Natural killer cell (primary cell): Measurements from ENCODE around the gene RAB11FIP5. TPM values are rescaled to one million over a fixed set of nuclear protein-coding genes. Genes with fewer than 3 reads are reported as not detected.

Experiments used
- ATAC-seq, 3 donors: fragments of 150-1000 bp in 2 of 3; fragments of 200-7000 bp in 1 of 3; cut with Tn5 transposase; 1 replicate in 1 of 3; 2 replicates in 2 of 3; pipeline ENCODE4 v1.10.0; 2021; ENCODE audit warnings: mild to moderate bottlenecking in 2 of 3, moderate library complexity in 2 of 3
- DNase-seq, 2 donors: peaks; one replicate each; pipeline versions ENCODE4 v3.0.0 to v3.0.0-alpha.2; 2013 to 2021; ENCODE audit warnings: mixed read lengths in 1 of 2
- H3K27ac ChIP-seq: one replicate; pipeline ENCODE4 v1.5.1; 2013; ENCODE audit warnings: mild to moderate bottlenecking, low read length
- H3K27me3 ChIP-seq: one replicate; pipeline ENCODE4 v1.6.1; 2013; ENCODE audit warnings: low read length; ENCODE audit not compliant: control insufficient read depth, insufficient read depth
- H3K36me3 ChIP-seq: one replicate; pipeline ENCODE4 v1.6.1; 2013; ENCODE audit warnings: low read length; ENCODE audit not compliant: control insufficient read depth, insufficient read depth
- H3K4me1 ChIP-seq: one replicate; pipeline ENCODE4 v1.6.1; 2013; ENCODE audit warnings: low read length; ENCODE audit not compliant: control insufficient read depth, insufficient read depth
- H3K4me3 ChIP-seq: one replicate; pipeline ENCODE4 v1.5.1; 2013; ENCODE audit warnings: low read length
- H3K9me3 ChIP-seq: one replicate; pipeline ENCODE4 v1.6.1; 2013; ENCODE audit warnings: low read length; ENCODE audit not compliant: control insufficient read depth, insufficient read depth
- H3K27ac Mint-ChIP-seq, 2 donors: one replicate each; pipeline ENCODE4 v1.8.0; 2022; ENCODE audit warnings: mild to moderate bottlenecking in 2 of 2, mixed read lengths in 2 of 2, moderate library complexity in 1 of 2
- H3K27me3 Mint-ChIP-seq, 2 donors: one replicate each; pipeline ENCODE4 v1.8.0; 2022; ENCODE audit warnings: low read depth in 2 of 2, mixed read lengths in 2 of 2
- H3K36me3 Mint-ChIP-seq: one replicate; pipeline ENCODE4 v1.8.0; 2022; ENCODE audit warnings: mixed read lengths
- H3K4me1 Mint-ChIP-seq, 2 donors: one replicate each; pipeline ENCODE4 v1.8.0; 2022; ENCODE audit warnings: mixed read lengths in 2 of 2
- H3K4me3 Mint-ChIP-seq: one replicate; pipeline ENCODE4 v1.8.0; 2022; ENCODE audit warnings: mild to moderate bottlenecking, moderate library complexity, mixed read lengths
- H3K9me3 Mint-ChIP-seq, 2 donors: one replicate each; pipeline ENCODE4 v1.8.0; 2022; ENCODE audit warnings: mixed read lengths in 2 of 2
- CTCF ChIP-seq: fragments of 200-600 bp; IDR thresholded peaks from one replicate; pipeline ENCODE4 v1.8.0; 2022; ENCODE audit warnings: antibody characterized with exemption
- WGBS: methylation state at CpG from one replicate; pipeline ENCODE4 v1.1.7; 2013; ENCODE audit warnings: missing lambda C conversion rate; ENCODE audit not compliant: insufficient coverage; 5-methylcytosine and 5-hydroxymethylcytosine counted together
- intact Hi-C: fragments of 100-400 bp; cut with micrococcal nuclease; formaldehyde crosslinking; loops from one replicate; pipeline ENCODE4 v1.14.2; 2022
- total RNA-seq, 4 donors: library from RNA; stranded (reverse); fragments of 120-200 nt in 1 of 4; gene quantifications; one replicate each; pipeline versions ENCODE4 v1.2.3 to v1.2.4, GENCODE V29; 2013 to 2022

The RAB11FIP5 gene
- total RNA-seq, 3 donors from 2014 or later (not counting 1 experiment from before 2014, with no cell fraction given) = 4.9 to 15.9 (median 11.2) TPM

GRCh38 chr2:73071360-73072128 lies 41.2 kb downstream of the RAB11FIP5 start, which contains the start of gene SFXN5:
TSS of gene SFXN5 (minus strand) at chr2:73071712. CDS start at chr2:73071705, 7 bp downstream.
- Histone ChIP-seq H3K9me3 (no peaks in the 10 kb centered on the region), H3K4me3 (peak within 1 kb of the TSS; percentile 98), H3K4me1 (peaks cover 16% of the 10 kb centered on the region), H3K27ac (peak within 1 kb of the TSS; percentile 95), H3K27me3 (no peaks in the 10 kb centered on the region), H3K36me3 (no peaks in the 10 kb centered on the region)
- peak within 1 kb of the TSS; percentile 93 for H3K4me3 Mint-ChIP-seq
- DNase-seq = peak; percentile 95 to 99
- peak within 1 kb of the TSS; percentile 91 to 92 for H3K27ac Mint-ChIP-seq
- H3K4me1 Mint-ChIP-seq = peaks cover 38 to 40% of the 10 kb centered on the region in 2 donors
- no peaks in the 10 kb centered on the region for H3K9me3 Mint-ChIP-seq
- intact Hi-C loops = loop anchor here (1.0 to 5.0 kb wide), 3 partner anchors 41 to 163 kb away; partner anchors contain the start of genes CCT7 and RAB11FIP5
- no peak for TF ChIP-seq CTCF
- 1% methylated on average over 67 of the region's 67 CpGs for WGBS
- ATAC-seq = peak; percentile 86 to 94 (median 89)
- no peaks in the 10 kb centered on the region for H3K36me3 Mint-ChIP-seq
- no peaks in the 10 kb centered on the region for H3K27me3 Mint-ChIP-seq

GRCh38 chr2:73070643-73071359 lies 41.9 kb downstream of the RAB11FIP5 start:
- Histone ChIP-seq H3K36me3 (no peaks in the 10 kb centered on the region), H3K27me3 (no peaks in the 10 kb centered on the region), H3K27ac (peak overlapping the region; percentile 95), H3K9me3 (no peaks in the 10 kb centered on the region), H3K4me3 (peak overlapping the region; percentile 98), H3K4me1 (peaks cover 16% of the 10 kb centered on the region)
- intact Hi-C loops = loop anchor here (1.0 to 5.0 kb wide), 3 partner anchors 42 to 164 kb away; partner anchors contain the start of genes CCT7 and RAB11FIP5
- Mint-ChIP-seq H3K9me3 (no peaks in the 10 kb centered on the region), H3K27me3 (no peaks in the 10 kb centered on the region), H3K36me3 (no peaks in the 10 kb centered on the region), H3K4me1 (peaks cover 41 to 45% of the 10 kb centered on the region in 2 donors), H3K27ac (peak overlapping the region; percentile 91 to 92), H3K4me3 (peak overlapping the region; percentile 93)
- ATAC-seq (peak; percentile 1 to 9 (median 3)), DNase-seq (no peak)
- under 1% methylated on average over 83 of the region's 83 CpGs for WGBS
- TF ChIP-seq CTCF = no peak

GRCh38 chr2:73069855-73070642 lies 42.7 kb downstream of the RAB11FIP5 start:
- Mint-ChIP-seq H3K27me3 (no peaks in the 10 kb centered on the region), H3K4me3 (peak overlapping the region; percentile 93), H3K9me3 (no peaks in the 10 kb centered on the region), H3K27ac (peak overlapping the region; percentile 64 to 92), H3K4me1 (peaks cover 41 to 48% of the 10 kb centered on the region in 2 donors), H3K36me3 (no peaks in the 10 kb centered on the region)
- DNase-seq = peak in 1 of 2 donors; percentile 54
- Histone ChIP-seq H3K9me3 (no peaks in the 10 kb centered on the region), H3K4me1 (peaks cover 16% of the 10 kb centered on the region), H3K36me3 (no peaks in the 10 kb centered on the region), H3K27me3 (no peaks in the 10 kb centered on the region), H3K27ac (no peak overlapping the region), H3K4me3 (peak overlapping the region; percentile 98)
- 12% methylated on average over 28 of the region's 29 CpGs for WGBS
- ATAC-seq = no peak
- intact Hi-C loops = loop anchor here (5.0 kb wide), 1 partner anchor 107 kb away; no protein-coding TSS in a partner anchor
- no peak for TF ChIP-seq CTCF
